GM19395 (cell line): Measurements from ENCODE around the gene GCC2.
"Not testable (repeated sequence)": the region's sequence is repeated elsewhere in the genome, so short reads cannot be mapped to it uniquely, and the experiment has no call there.

Experiments
- ATAC-seq: cut with Tn5 transposase; IDR thresholded peaks from one replicate; pipeline ENCODE4 v1.9.1; 2021; ENCODE audit warnings: mild to moderate bottlenecking, moderate library complexity; ENCODE audit not compliant: unreplicated experiment

The GCC2 gene

DNA sequence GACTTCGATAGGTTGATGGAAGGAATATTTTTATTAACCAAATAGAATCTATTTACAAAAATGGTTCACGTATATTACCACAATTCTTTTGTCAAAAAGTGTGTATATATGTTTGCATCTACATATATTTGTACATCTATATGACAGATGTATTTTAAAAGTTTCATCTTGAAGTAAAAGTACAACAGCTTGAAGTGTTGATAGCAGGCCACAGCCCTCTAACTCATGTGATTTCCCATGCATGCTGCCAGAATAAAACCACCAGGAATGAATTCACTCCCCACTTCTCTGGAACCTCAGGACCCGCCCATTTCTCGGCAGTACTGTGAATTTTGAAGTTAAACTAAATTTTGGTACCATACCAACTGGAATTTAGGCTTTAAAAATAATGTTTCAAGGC lies 58.6 kb downstream of the GCC2 start:
- not testable (repeated sequence) for ATAC-seq

- ATAC-seq: not testable (repeated sequence)
These were observed 63.4 kb downstream of the GCC2 start for GRCh38 chr2:108512431-108512830.

- not testable (repeated sequence) for ATAC-seq
These were observed 65.5 kb downstream of the GCC2 start for GRCh38 chr2:108514478-108514877.

GRCh38 chr2:108524688-108525087 lies 75.7 kb downstream of the GCC2 start:
- not testable (repeated sequence) for ATAC-seq

DNA sequence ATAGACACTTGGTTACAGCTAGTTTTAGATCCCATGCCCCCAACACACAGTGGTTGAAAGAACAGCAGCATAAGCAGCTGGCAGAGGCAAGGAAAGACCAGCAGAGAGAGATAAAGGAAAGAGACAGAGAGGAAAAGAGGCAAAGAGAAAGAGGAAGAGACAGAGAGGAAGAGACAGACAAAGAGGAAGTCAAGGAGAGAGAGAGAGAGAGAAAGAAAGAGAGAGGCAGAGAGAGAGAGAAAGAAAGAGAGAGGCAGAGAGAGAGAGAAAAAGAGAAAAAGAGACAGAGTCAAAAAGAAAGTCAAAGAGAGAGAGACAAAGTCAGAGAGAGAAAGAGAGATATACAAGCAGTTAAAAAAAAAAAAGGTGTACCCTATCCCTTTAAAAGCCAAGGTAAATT lies 76.3 kb downstream of the GCC2 start:
- not testable (repeated sequence) for ATAC-seq

GRCh38 chr2:108531674-108532055 lies 82.7 kb downstream of the GCC2 start:
- no peak for ATAC-seq

DNA sequence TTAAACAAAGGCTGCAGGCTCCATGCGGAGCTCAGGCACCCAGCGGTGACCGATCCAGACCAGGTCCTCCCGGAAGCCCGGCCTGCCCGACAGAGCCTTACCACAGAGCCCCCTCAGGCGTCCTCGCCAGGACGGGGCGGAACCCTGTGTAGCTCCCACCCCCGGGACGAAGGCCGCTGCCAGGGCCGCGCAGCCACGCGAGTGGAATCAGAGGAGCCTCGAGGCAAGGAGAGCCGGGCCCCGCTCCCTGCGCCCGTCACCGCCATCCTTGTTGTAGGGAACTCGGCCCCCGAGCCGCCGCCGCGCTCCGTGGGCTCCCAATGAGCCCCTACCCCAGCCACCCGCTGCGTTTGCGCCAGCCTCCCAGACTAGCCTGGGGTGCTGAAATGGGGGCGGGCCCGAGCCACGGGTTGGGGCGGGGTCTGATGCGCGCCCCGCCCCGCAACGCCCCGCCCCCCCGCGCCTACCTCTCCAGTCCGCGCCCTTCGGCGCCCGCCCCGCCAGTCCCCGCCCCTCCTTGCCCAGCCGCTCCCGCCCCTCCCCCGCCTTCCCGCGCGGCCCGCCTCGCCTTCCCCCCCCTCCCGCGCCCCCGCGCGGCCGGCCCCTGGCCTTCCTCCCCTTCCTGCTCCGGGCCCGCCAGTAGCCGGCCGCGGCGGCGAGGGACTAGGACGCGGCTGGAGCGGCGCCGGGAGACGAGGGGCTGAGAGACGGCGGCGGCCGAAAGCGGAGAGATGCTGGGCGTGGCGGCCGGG lies 85.0 kb downstream of the GCC2 start, which contains the start of gene LIMS1:
Gene LIMS1, plus strand, starts transcription at position 639 of the 752 bp plus-strand sequence. Its CDS starts 93 bp downstream, at position 732.
- ATAC-seq: peak; percentile 89

DNA sequence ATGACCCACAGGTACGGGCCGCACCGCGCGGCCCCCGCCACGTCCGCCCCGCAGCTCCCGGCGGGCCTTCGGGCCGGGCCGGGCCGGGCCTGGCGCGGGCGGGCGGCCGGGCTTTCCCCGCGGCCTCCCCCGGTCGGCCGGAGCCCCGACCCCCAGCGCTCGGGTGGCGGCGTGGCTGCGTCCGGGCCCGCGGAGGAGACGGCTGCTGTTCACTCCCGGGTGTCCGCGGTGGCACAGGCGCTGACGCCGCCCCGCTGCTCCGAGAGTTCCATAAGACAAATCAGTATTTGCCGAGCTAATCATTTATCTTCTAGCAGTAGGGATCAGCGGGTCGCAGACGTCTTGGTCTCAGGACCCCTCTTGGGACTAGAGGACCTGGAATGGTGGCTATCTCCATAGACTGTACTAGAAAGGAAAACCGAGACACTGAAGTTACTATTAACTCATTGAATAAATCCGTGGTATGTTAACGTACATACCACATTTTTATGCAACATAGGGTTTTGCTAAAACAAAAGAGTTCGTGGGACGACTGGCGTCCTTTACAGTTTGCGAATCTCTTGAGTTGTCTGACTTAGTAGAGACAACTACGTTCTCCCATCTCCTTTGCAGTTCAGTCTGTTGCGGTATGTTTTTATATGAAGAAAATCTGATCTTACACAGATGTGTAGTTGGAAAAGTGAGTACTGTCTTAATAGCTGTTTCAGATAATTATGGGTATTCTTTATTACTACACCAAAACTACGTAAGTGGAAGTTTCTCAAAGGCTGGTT lies 85.8 kb downstream of the GCC2 start:
- ATAC-seq: peak; percentile 47

DNA sequence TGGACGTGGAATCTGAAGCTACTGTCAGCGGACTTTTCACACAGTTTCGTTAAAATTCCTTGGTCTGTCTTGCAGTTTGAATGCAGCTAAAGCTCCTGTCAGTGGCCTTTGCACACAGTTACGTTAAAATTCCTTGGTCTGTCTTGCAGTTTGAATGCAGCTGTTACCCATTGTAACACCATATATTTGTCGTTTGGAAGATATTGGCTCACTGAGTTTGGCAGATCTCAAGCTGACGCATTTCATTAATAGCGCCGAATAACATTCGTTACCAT lies 86.3 kb downstream of the GCC2 start:
- ATAC-seq: no peak

GRCh38 chr2:108536133-108536780 lies 87.3 kb downstream of the GCC2 start:
- no peak for ATAC-seq

DNA sequence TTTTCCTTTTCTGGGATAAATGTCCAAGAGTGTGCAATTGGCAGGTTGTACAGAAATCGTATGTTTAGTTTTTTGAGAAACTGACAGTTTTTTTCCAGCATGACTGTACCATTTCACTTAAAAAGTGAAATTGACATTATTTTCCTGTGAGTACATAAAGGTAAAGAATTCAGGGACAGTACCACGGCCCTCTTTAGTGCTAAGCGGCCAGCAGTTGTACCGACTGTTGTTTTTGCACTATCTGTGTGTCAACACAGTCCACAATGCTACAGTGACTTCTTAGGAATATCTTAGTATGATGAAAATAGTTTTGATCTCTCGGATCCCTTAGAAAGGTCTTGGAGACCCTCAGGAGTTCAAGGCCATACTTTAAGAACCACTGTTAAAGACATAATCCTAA lies 87.9 kb downstream of the GCC2 start:
- ATAC-seq: no peak

DNA sequence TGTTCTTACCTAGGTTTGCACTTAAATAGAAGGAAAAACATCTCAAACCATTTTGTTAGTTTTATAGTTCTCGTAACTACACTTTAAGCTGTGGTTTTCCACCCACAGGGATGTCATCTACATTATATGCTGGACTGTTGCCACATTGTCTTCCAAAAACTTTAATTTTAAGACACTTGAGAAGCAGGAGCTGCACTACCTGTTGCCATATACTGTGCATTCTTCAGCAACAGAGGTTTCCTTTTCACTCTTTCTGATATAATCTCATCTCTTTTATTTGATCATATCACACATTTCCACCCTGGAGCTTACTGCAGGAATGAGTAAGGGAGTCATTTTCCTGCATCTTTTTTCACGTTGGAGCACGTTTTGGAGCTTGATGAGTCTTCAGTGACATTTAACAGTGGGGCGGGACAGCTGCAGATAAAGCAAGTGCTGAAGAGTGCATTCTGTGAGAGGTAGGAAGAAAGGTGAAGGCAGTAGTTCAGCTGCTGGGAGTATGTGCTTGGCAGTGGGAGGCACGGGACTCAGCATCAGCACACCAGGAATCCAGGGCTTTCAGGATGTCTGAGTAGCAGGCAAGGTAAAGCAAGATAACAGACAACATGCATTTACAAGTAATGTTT lies 89.1 kb downstream of the GCC2 start:
- no peak for ATAC-seq

DNA sequence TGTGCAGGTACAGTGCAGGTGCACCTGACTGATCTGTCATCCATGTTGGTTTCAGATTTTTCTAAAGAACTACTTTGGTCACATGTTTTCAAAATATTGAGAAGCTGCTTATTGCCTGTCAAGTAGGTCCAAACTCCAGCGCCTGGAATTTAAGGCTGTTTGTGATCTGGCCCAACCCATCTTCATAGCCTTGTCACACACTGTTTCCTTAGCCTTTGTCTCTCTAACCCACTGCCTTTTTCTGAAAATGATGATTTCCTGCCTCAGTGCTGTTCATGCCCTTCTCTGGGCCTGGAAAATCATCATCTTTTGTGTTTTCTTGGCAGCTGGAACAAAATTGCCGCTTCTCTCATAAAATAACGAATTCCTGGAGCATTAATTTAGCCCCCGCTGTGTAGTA lies 92.4 kb downstream of the GCC2 start:
- no peak for ATAC-seq

DNA sequence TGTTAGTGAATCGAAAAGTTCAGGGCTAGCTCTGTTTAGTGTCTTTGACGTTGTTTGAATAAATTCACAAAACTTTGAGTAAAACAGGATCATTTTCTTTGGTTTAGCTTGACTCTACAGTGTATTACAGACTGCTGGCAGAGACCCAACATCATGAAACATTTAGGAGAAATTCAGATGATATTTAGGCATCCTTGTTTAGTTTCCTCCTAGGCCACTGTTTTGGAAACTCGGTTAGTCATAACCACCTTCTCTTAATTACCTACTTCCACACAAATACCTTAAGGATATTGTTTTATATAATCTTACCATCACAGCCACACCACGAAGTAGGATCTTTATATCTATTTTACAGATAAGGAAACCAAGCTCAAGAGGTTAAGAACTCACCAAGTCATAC lies 93.1 kb downstream of the GCC2 start:
- ATAC-seq: no peak

DNA sequence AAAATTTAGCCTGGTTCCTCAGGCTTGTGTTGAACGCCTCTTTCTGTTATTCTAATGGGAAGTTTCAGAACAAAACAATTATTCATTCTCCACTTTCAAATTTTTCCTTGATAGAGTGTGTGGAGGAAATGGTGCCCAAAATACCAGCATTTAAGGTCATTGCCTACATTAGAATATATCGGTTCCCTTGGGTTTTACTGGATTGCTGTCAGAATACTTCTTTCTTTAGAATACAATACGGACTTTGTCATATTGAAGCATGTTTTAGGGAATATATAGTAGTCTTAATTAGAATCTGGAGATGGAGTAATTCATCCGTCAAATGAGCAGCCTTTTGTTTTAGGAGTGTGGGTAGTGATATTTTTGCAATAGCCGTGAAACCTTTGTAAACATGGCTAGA lies 98.6 kb downstream of the GCC2 start:
- ATAC-seq: no peak

DNA sequence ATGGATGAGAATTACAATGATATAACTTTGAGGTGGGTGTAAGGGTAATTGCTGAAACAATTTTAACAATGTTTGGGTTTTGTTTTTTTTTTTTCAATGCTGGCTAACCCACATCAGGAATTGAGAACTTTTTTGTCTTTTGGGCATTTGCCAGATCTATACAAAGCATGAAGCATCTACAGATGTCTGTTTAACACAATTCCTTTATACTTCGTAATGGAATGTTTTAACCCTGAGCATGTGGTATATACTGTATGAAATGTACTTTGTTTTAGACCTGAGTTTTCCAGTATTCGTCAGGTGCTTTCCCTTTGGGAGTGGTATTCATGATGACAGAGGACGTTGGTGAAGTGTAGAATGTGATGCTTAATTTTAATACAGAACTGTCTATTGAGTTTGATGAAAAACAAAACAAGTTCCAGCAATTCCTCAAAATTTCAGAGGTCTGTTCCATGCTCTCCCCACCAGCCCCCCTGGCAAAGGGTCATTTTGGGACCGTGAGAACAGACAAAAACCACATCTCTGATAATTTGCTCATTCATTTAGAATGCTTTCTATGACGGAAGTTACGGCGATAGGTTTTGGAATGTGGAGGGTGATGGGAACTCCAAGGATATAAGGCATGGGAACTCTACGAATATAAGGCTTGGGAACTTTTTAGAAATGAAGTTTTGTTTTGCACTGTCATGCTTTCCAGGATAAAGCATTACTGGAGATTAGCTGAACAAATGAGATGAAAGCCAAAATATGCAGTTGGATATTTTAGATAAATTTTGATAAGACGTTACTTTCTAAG lies 99.4 kb downstream of the GCC2 start:
- no peak for ATAC-seq

DNA sequence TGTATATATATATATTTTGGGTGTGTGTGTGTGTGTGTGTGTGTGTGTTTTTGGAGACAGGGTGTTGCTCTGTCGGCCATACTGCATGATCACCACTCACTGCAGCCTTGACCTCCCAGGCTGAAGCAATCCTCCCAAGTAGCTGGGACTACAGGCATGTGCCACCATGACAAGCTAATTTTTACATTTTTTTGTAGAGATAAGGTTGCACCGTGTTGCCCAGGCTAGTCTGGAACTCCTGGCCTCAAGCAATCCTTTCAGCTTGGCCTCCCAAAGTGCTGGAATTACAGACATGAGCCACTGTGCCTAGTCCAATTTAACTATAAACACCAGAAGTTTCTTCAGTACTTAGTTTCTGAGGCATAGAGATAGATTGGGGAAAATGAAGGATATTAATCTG lies 103.6 kb downstream of the GCC2 start:
- ATAC-seq: no peak

DNA sequence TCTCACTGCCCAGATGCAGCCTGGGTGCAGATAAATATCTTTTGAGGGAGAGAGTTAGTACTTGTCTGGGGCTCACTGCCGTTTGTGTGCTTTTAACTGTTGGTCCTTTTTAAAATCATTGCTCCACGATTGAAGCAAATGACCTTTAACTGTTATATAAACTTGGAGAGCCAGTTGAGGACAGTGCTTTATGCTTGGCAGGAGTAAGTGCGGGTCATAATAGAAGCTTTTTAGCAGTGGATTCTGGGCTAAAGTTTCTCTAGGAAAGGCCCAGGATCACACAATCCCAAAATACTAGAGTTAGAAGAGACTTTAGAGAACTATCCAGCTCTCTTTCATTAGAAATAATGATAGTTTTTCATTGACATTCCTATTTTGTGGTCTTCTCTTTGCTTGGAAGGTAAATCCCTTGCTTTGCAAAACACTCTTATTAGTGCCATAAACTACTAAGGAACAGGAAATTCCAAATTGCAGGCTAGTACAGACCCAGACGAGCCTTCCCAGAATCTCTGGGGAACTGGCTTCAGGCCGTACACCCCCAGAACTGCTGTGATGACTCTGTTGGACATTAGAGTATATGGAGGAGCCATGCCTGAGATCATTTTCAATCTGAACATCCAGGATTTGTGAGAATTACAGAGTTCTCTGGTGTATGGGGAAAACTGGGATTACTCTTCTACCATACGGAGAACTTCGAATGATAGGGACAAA lies 104.4 kb downstream of the GCC2 start:
- no peak for ATAC-seq

DNA sequence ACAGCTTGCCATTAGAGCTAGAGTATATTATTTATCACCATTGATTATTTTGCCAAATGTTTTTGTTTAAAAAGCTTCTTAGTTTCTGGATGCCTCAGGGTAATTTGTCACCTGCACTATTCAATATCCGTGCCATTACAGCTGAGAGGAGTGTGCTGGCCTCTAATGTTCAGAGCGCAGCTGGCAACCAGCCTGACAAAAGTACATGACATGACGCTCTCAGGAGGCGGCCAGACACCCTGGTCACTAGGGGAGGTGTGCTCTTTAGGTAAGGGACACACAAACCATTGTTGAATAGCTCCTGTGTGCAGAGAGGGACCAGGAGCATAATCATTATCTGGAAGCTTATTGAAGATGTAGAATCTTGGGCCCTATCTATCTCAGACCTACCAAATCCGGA lies 105.5 kb downstream of the GCC2 start:
- no peak for ATAC-seq

DNA sequence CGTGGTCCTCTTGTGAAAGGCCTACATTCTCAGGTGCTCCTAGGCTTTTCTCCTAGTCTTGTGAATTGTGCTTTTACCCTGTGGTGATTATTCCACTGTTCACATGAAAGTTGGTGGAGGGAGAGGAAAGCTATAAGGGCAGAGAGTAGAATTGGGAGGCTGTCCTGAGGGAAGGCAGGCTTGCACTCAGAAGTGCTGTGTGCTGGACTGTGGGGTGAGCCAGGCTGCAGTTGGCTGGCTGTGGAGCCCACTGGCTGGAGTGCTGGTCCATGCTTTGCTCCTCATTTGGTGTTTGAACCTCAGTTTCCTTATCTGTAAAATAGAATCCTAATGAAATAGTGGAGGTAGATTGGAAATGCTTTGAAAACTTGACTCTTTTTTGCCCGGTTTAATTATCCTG lies 106.6 kb downstream of the GCC2 start:
- no peak for ATAC-seq
